IMR-90 (cell line): Measurements from ENCODE around the gene CTNNA1. TPM values are rescaled to one million over a fixed set of nuclear protein-coding genes. Genes with fewer than 3 reads are reported as not detected.

Experiments used
- ATAC-seq: fragments of 200-7000 bp; cut with Tn5 transposase; 2 replicates; pipeline ENCODE4 v1.9.1; 2020; ENCODE audit warnings: low read depth, mild to moderate bottlenecking, moderate library complexity
- BruUV-seq: library from RNA; stranded (reverse); fragments of 400-500 nt; replicated peaks from 2 replicates; lab custom pipeline; 2021; lab: Mats Ljungman, UMichigan
- CTCF ChIA-PET: fragments of 300-600 bp; formaldehyde crosslinking; extraction: SDS; loops from one replicate; lab custom pipeline; 2021; ENCODE audit warnings: antibody characterized with exemption; lab: Yijun Ruan, JAX
- POLR2A ChIA-PET: fragments of 300-600 bp; sonication (Branson Sonifier 250); formaldehyde crosslinking; loops from one replicate; lab custom pipeline; 2022; ENCODE audit warnings: antibody characterized with exemption; ENCODE audit not compliant: unreplicated experiment; lab: Charles Lee
- DNase-seq: peaks from one replicate; pipeline ENCODE4 v3.0.0; 2013
- H2AFZ ChIP-seq: replicated peaks from 2 replicates; pipeline ENCODE3; 2013; ENCODE audit warnings: low read length, mild to moderate bottlenecking; ENCODE audit not compliant: poor library complexity
- H2AK5ac ChIP-seq: 2 replicates; pipeline ENCODE4 v1.6.1; 2013; ENCODE audit warnings: low read depth, low read length, inconsistent platforms
- H2AK9ac ChIP-seq: replicated peaks from 2 replicates; pipeline ENCODE3; 2013; ENCODE audit warnings: mild to moderate bottlenecking, low read depth, low read length, moderate library complexity; ENCODE audit not compliant: poor library complexity
- H2BK120ac ChIP-seq: 2 replicates; pipeline ENCODE4 v1.6.1; 2013; ENCODE audit warnings: low read depth, low read length, inconsistent platforms
- H2BK15ac ChIP-seq: 3 replicates; pipeline ENCODE4 v1.6.1; 2013; ENCODE audit warnings: low read depth, low read length, inconsistent platforms
- H2BK20ac ChIP-seq: 2 replicates; pipeline ENCODE4 v1.6.1; 2013; ENCODE audit warnings: low read depth, mild to moderate bottlenecking, inconsistent platforms, low read length, moderate library complexity
- H2BK5ac ChIP-seq: 2 replicates; pipeline ENCODE4 v1.6.1; 2013; ENCODE audit warnings: mild to moderate bottlenecking, low read depth, low read length, inconsistent platforms; ENCODE audit not compliant: poor library complexity, severe bottlenecking
- H3K14ac ChIP-seq: replicated peaks from 2 replicates; pipeline ENCODE4 v1.6.1; 2013; ENCODE audit warnings: low read depth, low read length, inconsistent platforms
- H3K18ac ChIP-seq: 2 replicates; pipeline ENCODE4 v1.6.1; 2013; ENCODE audit warnings: low read depth, low read length, control low read depth
- H3K23ac ChIP-seq: 2 replicates; pipeline ENCODE4 v1.6.1; 2013; ENCODE audit warnings: low read depth, low read length, inconsistent platforms
- H3K27ac ChIP-seq: 2 replicates; pipeline ENCODE4 v1.5.1; 2013; ENCODE audit warnings: mild to moderate bottlenecking, control low read depth, low read length; ENCODE audit not compliant: insufficient read depth
- H3K27me3 ChIP-seq: 2 replicates; pipeline ENCODE4 v1.6.1; 2013; ENCODE audit warnings: low read length; ENCODE audit not compliant: control insufficient read depth, insufficient read depth
- H3K36me3 ChIP-seq: 2 replicates; pipeline ENCODE4 v1.6.1; 2013; ENCODE audit warnings: low read length, mixed read lengths; ENCODE audit not compliant: control insufficient read depth, insufficient read depth
- H3K4ac ChIP-seq: 2 replicates; pipeline ENCODE4 v1.6.1; 2013; ENCODE audit warnings: low read depth, low read length, inconsistent platforms
- H3K4me1 ChIP-seq: 2 replicates; pipeline ENCODE4 v1.6.1; 2013; ENCODE audit warnings: low read length, mixed read lengths; ENCODE audit not compliant: control insufficient read depth, insufficient read depth
- H3K4me2 ChIP-seq: 2 replicates; pipeline ENCODE4 v1.6.1; 2013; ENCODE audit warnings: low read depth, mild to moderate bottlenecking, control low read depth, low read length, moderate library complexity
- H3K4me3 ChIP-seq: 2 replicates; pipeline ENCODE4 v1.5.1; 2013; ENCODE audit warnings: low read depth, mild to moderate bottlenecking, control low read depth, low read length, moderate library complexity; ENCODE audit not compliant: insufficient read depth
- H3K56ac ChIP-seq: 2 replicates; pipeline ENCODE4 v1.6.1; 2013; ENCODE audit warnings: low read length, inconsistent platforms; ENCODE audit not compliant: insufficient read depth; ENCODE audit errors: extremely low read depth
- H3K79me1 ChIP-seq, 2 experiments: 2 replicates each; pipeline ENCODE4 v1.6.1; 2013; ENCODE audit warnings: low read length in 2 of 2, inconsistent platforms in 1 of 2, low read depth in 1 of 2
- H3K9ac ChIP-seq: 2 replicates; pipeline ENCODE4 v1.6.1; 2013; ENCODE audit warnings: low read depth, low read length, control low read depth
- H3K9me1 ChIP-seq: 2 replicates; pipeline ENCODE4 v1.6.1; 2013; ENCODE audit warnings: low read length, inconsistent platforms; ENCODE audit not compliant: insufficient read depth
- H3K9me3 ChIP-seq: 2 replicates; pipeline ENCODE4 v1.6.1; 2013; ENCODE audit warnings: low read length; ENCODE audit not compliant: control insufficient read depth, insufficient read depth
- H4K20me1 ChIP-seq: 2 replicates; pipeline ENCODE4 v1.6.1; 2013; ENCODE audit warnings: low read length, inconsistent platforms; ENCODE audit not compliant: insufficient read depth
- H4K5ac ChIP-seq: 2 replicates; pipeline ENCODE4 v1.6.1; 2013; ENCODE audit warnings: mild to moderate bottlenecking, low read depth, low read length, control low read depth
- H4K8ac ChIP-seq, 2 experiments: 2 replicates each; pipeline ENCODE4 v1.6.1; 2013; ENCODE audit warnings: low read depth in 2 of 2, low read length in 2 of 2, control low read depth in 1 of 2, inconsistent platforms in 1 of 2
- H4K91ac ChIP-seq: 2 replicates; pipeline ENCODE4 v1.6.1; 2013; ENCODE audit warnings: low read depth, low read length, inconsistent platforms; ENCODE audit not compliant: insufficient read depth
- CTCF ChIP-seq: conservative IDR thresholded peaks from 2 replicates; pipeline ENCODE4 v1.5.1; 2012; ENCODE audit warnings: mild to moderate bottlenecking, low read depth, low read length, improper control_type of control experiment
- ELK1 ChIP-seq: fragments of 150-350 bp; IDR thresholded peaks from 2 replicates; pipeline ENCODE4 v1.6.1; 2016; ENCODE audit warnings: low read depth, mild to moderate bottlenecking, low read length, moderate library complexity, borderline replicate concordance
- MAZ ChIP-seq: IDR thresholded peaks from 2 replicates; pipeline ENCODE4 v1.6.1; 2012; ENCODE audit warnings: low read depth, mild to moderate bottlenecking, low read length, improper control_type of control experiment, moderate library complexity, borderline replicate concordance
- WGBS, 2 experiments: methylation state at CpG; one replicate each; pipeline versions ENCODE4 v1.1.5 to v1.1.7; 2013; ENCODE audit warnings: missing lambda C conversion rate in 2 of 2; ENCODE audit not compliant: insufficient read length in 1 of 2; ENCODE audit errors: extremely low coverage in 2 of 2; 5-methylcytosine and 5-hydroxymethylcytosine counted together
- dilution Hi-C: fragments of 300-500 bp; cut with HindIII; formaldehyde crosslinking; loops from one replicate; pipeline ENCODE4 v1.14.3; 2018; ENCODE audit warnings: low sequenced_read_pairs; ENCODE audit not compliant: unreplicated experiment
- in situ Hi-C: fragments of 300-500 bp; cut with MboI; formaldehyde crosslinking; loops from 3 replicates; pipeline ENCODE4 v1.14.3; 2019; ENCODE audit warnings: low sequenced_read_pairs, inconsistent platforms, mixed read lengths
- intact Hi-C: fragments of 100-400 bp; cut with micrococcal nuclease; formaldehyde crosslinking; loops from 2 replicates; pipeline ENCODE4 v1.10.0; 2022
- polyA plus RNA-seq, 3 experiments: library from polyadenylated mRNA; depleted of rRNA; stranded (reverse); fragments of >200 nt; gene quantifications; 2 replicates each; pipeline ENCODE4 v1.2.3, GENCODE V29; 2012; ENCODE audit warnings: low replicate concordance in 1 of 3
- total RNA-seq: library from RNA; depleted of rRNA; stranded (reverse); fragments of >200 nt; gene quantifications from 2 replicates; pipeline ENCODE4 v1.2.3, GENCODE V29; 2012

CTNNA1 gene
- total and polyA plus RNA-seq, 2 of the 4 experiments (the other 2 are of a cell fraction) = 220 to 471 TPM

GRCh38 chr5:138720840-138721239 is 32.4 kb upstream of the CTNNA1 start:
- POLR2A ChIA-PET = no interaction called here
- H3K9ac ChIP-seq = no peak overlapping the region
- no peak overlapping the region for H3K27ac ChIP-seq
- WGBS, 2 experiments = 50% methylated on average over 1 of the region's 2 CpGs; no CpG with 5 or more reads in 1 of the 2 experiments
- no peak overlapping the region for H3K4me3 ChIP-seq
- no peak overlapping the region for H3K23ac ChIP-seq
- no peak overlapping the region for H2BK5ac ChIP-seq
- TF ChIP-seq ELK1 = no peak
- no peak for TF ChIP-seq MAZ
- no peak for TF ChIP-seq CTCF
- H2BK120ac ChIP-seq = no peak overlapping the region
- H3K9me1 ChIP-seq = no peaks in the 10 kb centered on the region
- CTCF ChIA-PET = no interaction called here
- intact Hi-C loops = no loop called here
- H3K4me2 ChIP-seq = no peak overlapping the region
- H3K14ac ChIP-seq = no peak overlapping the region
- H3K27me3 ChIP-seq = peaks cover 13% of the 10 kb centered on the region
- ATAC-seq = no peak
- no peak overlapping the region for H3K4ac ChIP-seq
- H2BK15ac ChIP-seq = no peak overlapping the region
- no peak for DNase-seq
- dilution Hi-C loops = no loop called here
- H2AK5ac ChIP-seq = no peak overlapping the region
- no peaks in the 10 kb centered on the region for H3K36me3 ChIP-seq
- no TSS peak for BruUV-seq
- H2AK9ac ChIP-seq = no peak overlapping the region
- no peak overlapping the region for H4K91ac ChIP-seq
- no peak overlapping the region for H2AFZ ChIP-seq
- H3K9me3 ChIP-seq = peaks cover 3% of the 10 kb centered on the region; the same call in 1 of the 2 replicates
- no peak overlapping the region for H3K56ac ChIP-seq
- no peak overlapping the region for H4K8ac ChIP-seq
- no peak overlapping the region for H4K5ac ChIP-seq
- H3K4me1 ChIP-seq = no peaks in the 10 kb centered on the region
- in situ Hi-C loops = no loop called here
- H2BK20ac ChIP-seq = no peak overlapping the region
- H4K20me1 ChIP-seq = no peaks in the 10 kb centered on the region
- no peak overlapping the region for H3K18ac ChIP-seq
- no peaks in the 10 kb centered on the region for H3K79me1 ChIP-seq
